ENCODE measurements around the gene PPP1R12B. TPM values are rescaled to one million over a fixed set of nuclear protein-coding genes. Genes with fewer than 3 reads are reported as not detected.
"Not testable (repeated sequence)": the region's sequence is repeated elsewhere in the genome, so short reads cannot be mapped to it uniquely, and the experiment has no call there.

PPP1R12B gene
- total RNA-seq, 5 donors from 2014 or later (not counting 1 experiment from before 2014, with no cell fraction given), result 24.3 to 40.9 (median 27.0) TPM

- Histone ChIP-seq H3K4me1 (ENCODE audit: control insufficient read depth in 1 of 2, extremely low read depth in 1 of 2, insufficient read depth in 2 of 2, low read length in 2 of 2) (peaks cover 0 to 19% of the 10 kb centered on the region in 2 experiments), H3K36me3 (ENCODE audit: control insufficient read depth in 2 of 2, extremely low read depth in 1 of 2, insufficient read depth in 1 of 2, low read length in 1 of 2) (no peaks in the 10 kb centered on the region), H3K27ac (ENCODE audit: low read length) (no peak overlapping the region), H3K9me3 (no peaks in the 10 kb centered on the region), H3K27me3 (replicated peaks in 1 of 2; ENCODE audit: control insufficient read depth in 2 of 2, extremely low read depth in 1 of 2, insufficient read depth in 2 of 2, low read length in 1 of 2) (peaks cover 0 to 59% of the 10 kb centered on the region in 2 experiments), H3K4me3 (ENCODE audit: control insufficient read depth in 1 of 2, extremely low read depth in 1 of 2, low read length in 1 of 2) (no peak overlapping the region)
- ATAC-seq (replicated peaks in 1 of 4) (no peak), DNase-seq (no peak)
- Mint-ChIP-seq H3K27me3 (peaks cover 26 to 29% of the 10 kb centered on the region in 2 donors), H3K36me3 (no peaks in the 10 kb centered on the region), H3K9me3 (no peaks in the 10 kb centered on the region), H3K27ac (no peak overlapping the region), H3K4me1 (peaks cover 5 to 12% (median 9%) of the 10 kb centered on the region in 3 donors), H3K4me3 (no peak overlapping the region)
- WGBS (ENCODE audit: insufficient coverage), result no CpG with 5 or more reads among the region's 3 CpGs
- ChIA-PET POLR2A (no interaction called here), CTCF (no interaction called here)
Observed at GRCh38 chr1:202621446-202621845, 272.9 kb downstream of the PPP1R12B start.

- Mint-ChIP-seq H3K27ac (no peak overlapping the region), H3K27me3 (peaks cover 17 to 21% of the 10 kb centered on the region in 2 donors), H3K4me3 (no peak overlapping the region), H3K36me3 (no peaks in the 10 kb centered on the region), H3K9me3 (no peaks in the 10 kb centered on the region), H3K4me1 (peaks cover 8 to 14% (median 11%) of the 10 kb centered on the region in 3 donors)
- Histone ChIP-seq H3K9me3 (no peaks in the 10 kb centered on the region), H3K4me1 (ENCODE audit: control insufficient read depth in 1 of 2, extremely low read depth in 1 of 2, insufficient read depth in 2 of 2, low read length in 2 of 2) (peaks cover 0 to 26% of the 10 kb centered on the region in 2 experiments), H3K4me3 (ENCODE audit: control insufficient read depth in 1 of 2, extremely low read depth in 1 of 2, low read length in 1 of 2) (no peak overlapping the region), H3K27me3 (replicated peaks in 1 of 2; ENCODE audit: control insufficient read depth in 2 of 2, extremely low read depth in 1 of 2, insufficient read depth in 2 of 2, low read length in 1 of 2) (peaks cover 0 to 56% of the 10 kb centered on the region in 2 experiments), H3K36me3 (ENCODE audit: control insufficient read depth in 2 of 2, extremely low read depth in 1 of 2, insufficient read depth in 1 of 2, low read length in 1 of 2) (no peaks in the 10 kb centered on the region), H3K27ac (ENCODE audit: low read length) (no peak overlapping the region)
- ChIA-PET CTCF (no interaction called here), POLR2A (no interaction called here)
- WGBS (ENCODE audit: insufficient coverage), result 90% methylated on average over 5 of the region's 8 CpGs
- DNase-seq (no peak), ATAC-seq (replicated peaks in 1 of 4) (no peak)
Observed at GRCh38 chr1:202622388-202622787, 273.9 kb downstream of the PPP1R12B start.

GRCh38 chr1:202623075-202623474 lies 274.6 kb downstream of the PPP1R12B start:
- H3K27me3 Mint-ChIP-seq, result peaks cover 11 to 21% of the 10 kb centered on the region in 2 donors
- Histone ChIP-seq H3K27ac (ENCODE audit: low read length) (no peak overlapping the region), H3K36me3 (ENCODE audit: control insufficient read depth in 2 of 2, extremely low read depth in 1 of 2, insufficient read depth in 1 of 2, low read length in 1 of 2) (no peaks in the 10 kb centered on the region), H3K4me3 (ENCODE audit: control insufficient read depth in 1 of 2, extremely low read depth in 1 of 2, low read length in 1 of 2) (no peak overlapping the region), H3K27me3 (replicated peaks in 1 of 2; ENCODE audit: control insufficient read depth in 2 of 2, extremely low read depth in 1 of 2, insufficient read depth in 2 of 2, low read length in 1 of 2) (peaks cover 0 to 59% of the 10 kb centered on the region in 2 experiments), H3K4me1 (ENCODE audit: control insufficient read depth in 1 of 2, extremely low read depth in 1 of 2, insufficient read depth in 2 of 2, low read length in 2 of 2) (peaks cover 0 to 32% of the 10 kb centered on the region in 2 experiments), H3K9me3 (no peaks in the 10 kb centered on the region)
- no peak overlapping the region for H3K4me3 Mint-ChIP-seq
- no peaks in the 10 kb centered on the region for H3K36me3 Mint-ChIP-seq
- ChIA-PET POLR2A (no interaction called here), CTCF (no interaction called here)
- no peak for ATAC-seq (replicated peaks in 1 of 4)
- H3K4me1 Mint-ChIP-seq, result peaks cover 15 to 21% (median 18%) of the 10 kb centered on the region in 3 donors
- no peak overlapping the region for H3K27ac Mint-ChIP-seq
- DNase-seq, result no peak
- H3K9me3 Mint-ChIP-seq, result no peaks in the 10 kb centered on the region
- WGBS (ENCODE audit: insufficient coverage), result 93% methylated on average over 2 of the region's 7 CpGs

- POLR2A ChIA-PET, CTCF ChIA-PET: not testable (repeated sequence)
- peaks cover 11 to 19% of the 10 kb centered on the region in 2 donors for H3K27me3 Mint-ChIP-seq
Observed at GRCh38 chr1:202623476-202623875, 275.0 kb downstream of the PPP1R12B start.

GRCh38 chr1:202624088-202624780 lies 275.7 kb downstream of the PPP1R12B start:
- H3K27ac Mint-ChIP-seq, result no peak overlapping the region
- DNase-seq (no peak), ATAC-seq (replicated peaks in 1 of 4) (no peak)
- peaks cover 25 to 33% (median 29%) of the 10 kb centered on the region in 3 donors for H3K4me1 Mint-ChIP-seq
- H3K27me3 Mint-ChIP-seq, result peaks cover 5 to 12% of the 10 kb centered on the region in 2 donors
- WGBS (ENCODE audit: insufficient coverage), result 91% methylated on average over 7 of the region's 7 CpGs
- ChIA-PET CTCF (no interaction called here), POLR2A (no interaction called here)
- no peaks in the 10 kb centered on the region for H3K9me3 ChIP-seq
- H3K4me3 ChIP-seq (ENCODE audit: control insufficient read depth in 1 of 2, extremely low read depth in 1 of 2, low read length in 1 of 2), result no peak overlapping the region
- no peaks in the 10 kb centered on the region for H3K36me3 ChIP-seq (ENCODE audit: control insufficient read depth in 2 of 2, extremely low read depth in 1 of 2, insufficient read depth in 1 of 2, low read length in 1 of 2)
- H3K4me3 Mint-ChIP-seq, result no peak overlapping the region
- H3K9me3 Mint-ChIP-seq, result no peaks in the 10 kb centered on the region
- no peaks in the 10 kb centered on the region for H3K36me3 Mint-ChIP-seq
- H3K4me1 ChIP-seq (ENCODE audit: control insufficient read depth in 1 of 2, extremely low read depth in 1 of 2, insufficient read depth in 2 of 2, low read length in 2 of 2), result peaks cover 6 to 44% of the 10 kb centered on the region in 2 experiments
- H3K27me3 ChIP-seq (replicated peaks in 1 of 2; ENCODE audit: control insufficient read depth in 2 of 2, extremely low read depth in 1 of 2, insufficient read depth in 2 of 2, low read length in 1 of 2), result peaks cover 0 to 56% of the 10 kb centered on the region in 2 experiments
- no peak overlapping the region for H3K27ac ChIP-seq (ENCODE audit: low read length)

More at GRCh38 chr1:202623476-202623875, 275.0 kb downstream of the PPP1R12B start:
- Histone ChIP-seq H3K4me1 (ENCODE audit: control insufficient read depth in 1 of 2, extremely low read depth in 1 of 2, insufficient read depth in 2 of 2, low read length in 2 of 2) (peaks cover 0 to 36% of the 10 kb centered on the region in 2 experiments), H3K27me3 (replicated peaks in 1 of 2; ENCODE audit: control insufficient read depth in 2 of 2, extremely low read depth in 1 of 2, insufficient read depth in 2 of 2, low read length in 1 of 2) (peaks cover 0 to 57% of the 10 kb centered on the region in 2 experiments)
- not testable (repeated sequence) for H3K36me3 Mint-ChIP-seq; H3K27ac Mint-ChIP-seq; H3K4me3 ChIP-seq (ENCODE audit: control insufficient read depth in 1 of 2, extremely low read depth in 1 of 2, low read length in 1 of 2); H3K9me3 Mint-ChIP-seq; ATAC-seq (replicated peaks in 1 of 4); DNase-seq; H3K27ac ChIP-seq (ENCODE audit: low read length); H3K4me3 Mint-ChIP-seq; H3K9me3 ChIP-seq; H3K36me3 ChIP-seq (ENCODE audit: control insufficient read depth in 2 of 2, extremely low read depth in 1 of 2, insufficient read depth in 1 of 2, low read length in 1 of 2)
- 81% methylated on average over 8 of the region's 12 CpGs for WGBS (ENCODE audit: insufficient coverage)
- H3K4me1 Mint-ChIP-seq, result peaks cover 17 to 25% (median 22%) of the 10 kb centered on the region in 3 donors

GRCh38 chr1:202624781-202625108 lies 276.2 kb downstream of the PPP1R12B start:
- no peaks in the 10 kb centered on the region for H3K9me3 ChIP-seq
- peaks cover 0 to 52% of the 10 kb centered on the region in 2 experiments for H3K27me3 ChIP-seq (replicated peaks in 1 of 2; ENCODE audit: control insufficient read depth in 2 of 2, extremely low read depth in 1 of 2, insufficient read depth in 2 of 2, low read length in 1 of 2)
- H3K27ac ChIP-seq (ENCODE audit: low read length), result no peak overlapping the region
- peaks cover 6 to 49% of the 10 kb centered on the region in 2 experiments for H3K4me1 ChIP-seq (ENCODE audit: control insufficient read depth in 1 of 2, extremely low read depth in 1 of 2, insufficient read depth in 2 of 2, low read length in 2 of 2)
- no peak overlapping the region for H3K4me3 ChIP-seq (ENCODE audit: control insufficient read depth in 1 of 2, extremely low read depth in 1 of 2, low read length in 1 of 2)
- no peaks in the 10 kb centered on the region for H3K9me3 Mint-ChIP-seq
- ChIA-PET CTCF (no interaction called here), POLR2A (no interaction called here)
- H3K36me3 Mint-ChIP-seq, result no peaks in the 10 kb centered on the region
- H3K27me3 Mint-ChIP-seq, result peaks cover 5 to 8% of the 10 kb centered on the region in 2 donors
- 90% methylated on average over 1 of the region's 1 CpG for WGBS (ENCODE audit: insufficient coverage)
- ATAC-seq (replicated peaks in 1 of 4) (no peak), DNase-seq (peak in 1 of 35 experiments; percentile 20)
- no peak overlapping the region for H3K4me3 Mint-ChIP-seq
- H3K27ac Mint-ChIP-seq, result no peak overlapping the region
- peaks cover 30 to 38% (median 35%) of the 10 kb centered on the region in 3 donors for H3K4me1 Mint-ChIP-seq
- H3K36me3 ChIP-seq (ENCODE audit: control insufficient read depth in 2 of 2, extremely low read depth in 1 of 2, insufficient read depth in 1 of 2, low read length in 1 of 2), result no peaks in the 10 kb centered on the region

All from T-cell (primary cell).